Activated naive CD8-positive, alpha-beta T cell treated with anti-CD3 and anti-CD28 coated beads for 36 hours (primary cell): ENCODE data around the gene MBP. TPM values are rescaled to one million over a fixed set of nuclear protein-coding genes. Genes with fewer than 3 reads are reported as not detected.

Experiments used
- DNase-seq: peaks from one replicate; pipeline ENCODE4 v3.0.0; 2021
- H3K27ac Mint-ChIP-seq: one replicate; pipeline ENCODE4 v1.8.0; 2022; ENCODE audit warnings: mild to moderate bottlenecking, moderate library complexity, mixed read lengths
- H3K27me3 Mint-ChIP-seq: one replicate; pipeline ENCODE4 v1.8.0; 2022; ENCODE audit warnings: mild to moderate bottlenecking, mixed read lengths
- H3K36me3 Mint-ChIP-seq: one replicate; pipeline ENCODE4 v1.8.0; 2021; ENCODE audit warnings: mild to moderate bottlenecking, mixed read lengths
- H3K4me1 Mint-ChIP-seq: one replicate; pipeline ENCODE4 v1.8.0; 2021; ENCODE audit warnings: mixed read lengths
- H3K4me3 Mint-ChIP-seq: one replicate; pipeline ENCODE4 v1.8.0; 2022; ENCODE audit warnings: mild to moderate bottlenecking, moderate library complexity, mixed read lengths
- H3K9me3 Mint-ChIP-seq: one replicate; pipeline ENCODE4 v1.8.0; 2022; ENCODE audit warnings: mixed read lengths
- total RNA-seq, 2 experiments: library from RNA; stranded (reverse); gene quantifications; one replicate each; pipeline ENCODE4 v1.2.3, GENCODE V29; 2021

Gene MBP
- total RNA-seq, 2 experiments from 2014 or later: 41.2 to 45.9 TPM

GRCh38 chr18:77143196-77143595 is 10.6 kb upstream of the MBP start:
- Mint-ChIP-seq H3K27ac (no peak overlapping the region), H3K27me3 (no peaks in the 10 kb centered on the region), H3K9me3 (peaks cover 18% of the 10 kb centered on the region), H3K4me1 (peaks cover 35% of the 10 kb centered on the region), H3K4me3 (no peak overlapping the region), H3K36me3 (no peaks in the 10 kb centered on the region)
- DNase-seq: no peak

GRCh38 chr18:77141401-77142118 is 9.0 kb upstream of the MBP start:
- Mint-ChIP-seq H3K9me3 (peaks cover 18% of the 10 kb centered on the region), H3K4me3 (no peak overlapping the region), H3K36me3 (no peaks in the 10 kb centered on the region), H3K4me1 (peaks cover 20% of the 10 kb centered on the region), H3K27ac (no peak overlapping the region), H3K27me3 (no peaks in the 10 kb centered on the region)
- DNase-seq: no peak

DNA sequence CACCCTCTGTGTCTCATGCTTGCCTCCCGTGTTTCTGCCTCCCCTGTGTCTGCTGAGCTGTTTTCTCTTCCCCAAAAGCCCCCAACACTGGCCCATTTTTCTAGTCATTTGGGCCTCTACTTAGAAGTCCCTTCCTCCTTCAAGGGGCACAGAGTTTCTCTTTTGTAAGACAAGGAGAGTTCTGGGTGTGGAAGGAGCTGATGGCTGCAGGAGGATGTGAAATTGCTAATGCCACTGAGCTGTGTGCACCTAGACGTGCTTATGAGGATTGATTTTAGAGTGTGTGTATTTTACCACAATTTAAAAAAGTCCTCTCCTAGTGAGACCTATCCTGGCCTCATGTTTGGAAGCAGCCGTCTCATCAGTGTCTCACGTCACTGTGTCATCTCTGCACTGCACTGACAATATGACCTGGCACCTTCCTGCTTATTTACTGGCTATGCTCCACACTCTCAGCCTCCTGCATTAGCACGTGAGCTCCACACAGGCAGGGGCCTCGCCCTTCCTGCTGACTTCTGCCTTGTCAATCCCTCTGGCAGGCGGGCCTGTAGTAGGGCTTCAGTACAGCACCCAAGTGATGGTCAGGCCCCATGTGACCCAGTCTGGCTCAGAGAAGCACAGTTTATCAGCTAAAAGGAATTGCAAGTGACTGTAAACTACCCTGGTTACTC is 8.0 kb upstream of the MBP start:
- H3K27me3 Mint-ChIP-seq: no peaks in the 10 kb centered on the region
- DNase-seq: no peak
- H3K27ac Mint-ChIP-seq: no peak overlapping the region
- peaks cover 18% of the 10 kb centered on the region for H3K9me3 Mint-ChIP-seq
- peaks cover 14% of the 10 kb centered on the region for H3K4me1 Mint-ChIP-seq
- H3K36me3 Mint-ChIP-seq: no peaks in the 10 kb centered on the region
- no peak overlapping the region for H3K4me3 Mint-ChIP-seq

GRCh38 chr18:77140030-77140429 is 7.4 kb upstream of the MBP start:
- H3K36me3 Mint-ChIP-seq: no peaks in the 10 kb centered on the region
- H3K27me3 Mint-ChIP-seq: no peaks in the 10 kb centered on the region
- H3K4me1 Mint-ChIP-seq: peaks cover 14% of the 10 kb centered on the region
- no peak overlapping the region for H3K4me3 Mint-ChIP-seq
- peaks cover 18% of the 10 kb centered on the region for H3K9me3 Mint-ChIP-seq
- no peak overlapping the region for H3K27ac Mint-ChIP-seq
- DNase-seq: no peak

GRCh38 chr18:77139619-77140018 is 7.0 kb upstream of the MBP start:
- Mint-ChIP-seq H3K27ac (no peak overlapping the region), H3K27me3 (no peaks in the 10 kb centered on the region), H3K36me3 (no peaks in the 10 kb centered on the region), H3K4me3 (no peak overlapping the region), H3K9me3 (peaks cover 18% of the 10 kb centered on the region), H3K4me1 (peaks cover 17% of the 10 kb centered on the region)
- DNase-seq: no peak

GRCh38 chr18:77138270-77138669 is 5.7 kb upstream of the MBP start:
- Mint-ChIP-seq H3K4me1 (peaks cover 28% of the 10 kb centered on the region), H3K27me3 (no peaks in the 10 kb centered on the region), H3K36me3 (no peaks in the 10 kb centered on the region), H3K27ac (no peak overlapping the region), H3K9me3 (peaks cover 11% of the 10 kb centered on the region), H3K4me3 (no peak overlapping the region)
- DNase-seq: no peak

DNA sequence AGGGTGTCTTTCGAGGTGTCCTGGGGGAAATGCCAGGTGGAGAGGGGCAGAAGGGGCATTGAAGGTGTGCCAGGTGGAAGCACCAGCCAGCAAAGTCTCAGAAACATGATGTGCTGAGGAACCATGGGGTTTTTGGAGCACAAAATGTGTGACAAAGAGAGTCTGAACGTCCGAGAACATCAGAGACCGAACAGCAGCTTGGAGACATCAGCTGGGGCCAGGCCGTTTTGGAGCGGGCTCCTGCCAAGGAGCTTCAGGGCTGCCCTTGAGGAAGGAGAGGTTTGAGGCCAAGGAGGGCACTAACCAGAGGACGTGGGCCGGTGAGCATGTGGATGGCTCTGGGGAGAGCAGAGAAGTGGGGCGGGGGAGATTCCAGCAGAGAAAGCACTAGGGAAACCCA is 5.3 kb upstream of the MBP start:
- H3K9me3 Mint-ChIP-seq: peaks cover 6% of the 10 kb centered on the region
- H3K36me3 Mint-ChIP-seq: no peaks in the 10 kb centered on the region
- no peak overlapping the region for H3K4me3 Mint-ChIP-seq
- H3K27ac Mint-ChIP-seq: no peak overlapping the region
- no peaks in the 10 kb centered on the region for H3K27me3 Mint-ChIP-seq
- DNase-seq: no peak
- peaks cover 30% of the 10 kb centered on the region for H3K4me1 Mint-ChIP-seq

DNA sequence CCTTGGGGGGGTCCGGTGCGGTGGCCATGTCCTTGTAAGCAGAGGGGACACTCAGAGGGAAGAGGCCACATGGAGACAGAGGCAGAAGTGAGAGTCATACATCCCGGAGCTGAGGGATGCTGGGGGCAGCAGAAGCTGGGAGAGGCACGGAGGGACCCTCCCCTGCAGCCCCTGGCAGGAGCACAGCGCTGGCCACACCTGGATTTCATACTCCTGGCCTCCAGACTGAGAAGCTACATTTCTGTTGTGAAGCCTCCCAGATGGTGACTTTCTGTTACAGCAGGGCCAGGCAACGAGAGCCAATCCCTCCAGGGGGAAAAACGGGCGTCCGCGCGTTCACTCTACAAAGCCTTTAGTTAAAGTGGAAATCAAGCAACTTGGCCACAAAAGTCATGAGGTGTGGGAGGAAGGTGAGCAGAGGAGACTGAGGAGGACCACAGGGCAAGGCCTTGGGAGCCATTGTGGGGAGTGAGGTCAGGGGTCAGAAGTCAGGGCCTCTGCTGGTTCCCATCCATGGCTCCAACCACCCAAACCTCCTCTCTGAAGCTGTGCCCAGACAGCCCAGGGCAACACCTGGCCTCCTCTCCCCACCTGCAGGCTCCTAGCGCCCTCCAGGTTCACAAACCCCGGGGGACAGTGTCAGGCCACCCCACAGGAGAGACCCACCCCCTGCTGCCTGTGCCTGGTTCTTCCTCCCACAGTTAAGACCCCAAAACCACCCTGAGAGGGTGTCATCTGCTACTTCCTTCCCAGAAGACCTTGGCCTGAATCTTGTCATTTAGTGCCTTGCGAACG is 4.5 kb upstream of the MBP start:
- peak overlapping the region; percentile 59 for H3K27ac Mint-ChIP-seq
- H3K4me3 Mint-ChIP-seq: no peak overlapping the region
- no peaks in the 10 kb centered on the region for H3K36me3 Mint-ChIP-seq
- no peak for DNase-seq
- H3K4me1 Mint-ChIP-seq: peaks cover 30% of the 10 kb centered on the region
- no peaks in the 10 kb centered on the region for H3K9me3 Mint-ChIP-seq
- H3K27me3 Mint-ChIP-seq: no peaks in the 10 kb centered on the region

DNA sequence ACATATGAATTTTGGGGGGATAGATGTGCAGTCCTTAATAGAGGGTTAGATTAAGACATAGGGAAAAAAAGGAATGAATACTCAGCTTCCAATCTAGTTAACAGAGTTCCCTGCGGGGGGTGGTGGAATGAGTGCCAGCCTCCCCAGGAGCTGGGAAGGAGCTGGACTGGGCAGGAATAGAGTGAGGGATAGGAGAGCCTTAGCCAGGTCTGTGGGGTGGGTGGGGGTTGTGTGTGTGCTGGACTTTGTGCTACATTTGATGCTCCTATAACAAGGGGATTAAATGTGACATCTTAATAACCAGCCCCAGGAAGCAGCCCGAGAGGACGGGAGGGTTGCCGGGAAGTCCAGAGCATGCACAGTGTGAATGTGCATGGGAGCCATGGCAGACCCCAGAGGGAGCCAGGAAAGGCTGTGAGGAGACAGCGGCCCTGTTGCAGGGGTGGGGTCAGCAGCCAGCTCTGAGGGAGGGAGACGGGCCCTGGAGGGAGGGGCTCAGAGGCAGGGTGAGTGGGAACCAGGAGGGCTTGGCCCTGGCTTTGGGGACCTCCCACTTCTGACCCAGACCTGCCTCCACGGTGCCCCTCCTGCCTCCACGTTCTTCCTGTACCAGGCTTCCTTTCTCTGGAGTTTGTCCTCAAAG is 3.6 kb upstream of the MBP start:
- peaks cover 30% of the 10 kb centered on the region for H3K4me1 Mint-ChIP-seq
- no peaks in the 10 kb centered on the region for H3K9me3 Mint-ChIP-seq
- H3K27ac Mint-ChIP-seq: no peak overlapping the region
- peaks cover under 1% of the 10 kb centered on the region for H3K36me3 Mint-ChIP-seq
- no peak for DNase-seq
- no peak overlapping the region for H3K4me3 Mint-ChIP-seq
- no peaks in the 10 kb centered on the region for H3K27me3 Mint-ChIP-seq

DNA sequence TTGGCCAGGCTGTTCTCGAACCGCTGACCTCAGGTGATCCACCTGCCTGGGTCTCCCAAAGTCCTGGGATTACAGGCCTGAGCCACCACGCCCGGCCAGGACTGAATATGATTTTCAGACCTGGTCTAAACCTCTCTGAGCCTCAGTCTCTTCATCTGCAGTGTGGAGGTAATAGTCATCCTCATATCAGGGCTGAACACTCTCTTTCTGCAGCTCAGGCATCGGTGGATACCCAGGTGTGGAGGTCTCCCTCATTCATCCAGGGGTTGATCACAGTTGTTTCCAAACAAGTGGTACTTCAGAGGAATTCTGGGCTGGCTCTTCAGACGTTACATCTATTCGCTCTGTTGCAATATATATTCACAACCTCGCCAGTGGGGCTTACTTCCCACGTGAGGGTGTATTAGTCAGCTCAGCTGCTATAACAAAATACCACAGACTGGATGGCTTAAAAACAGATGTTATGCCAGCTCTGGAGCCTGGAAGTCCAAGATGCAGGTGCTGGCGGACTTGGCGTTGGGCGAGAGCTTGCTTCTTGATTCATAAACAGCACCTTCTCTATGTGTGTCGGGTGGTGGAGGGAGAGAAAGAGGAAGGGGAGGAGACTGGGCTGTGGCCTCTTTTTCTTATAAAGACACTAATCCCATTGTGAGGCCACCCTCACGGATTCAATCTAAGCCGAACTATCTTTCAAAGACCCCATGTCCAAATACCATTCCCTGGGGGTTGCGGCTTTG is 2.9 kb upstream of the MBP start:
- DNase-seq: no peak
- Mint-ChIP-seq H3K4me3 (no peak overlapping the region), H3K4me1 (peaks cover 24% of the 10 kb centered on the region), H3K27me3 (no peaks in the 10 kb centered on the region), H3K27ac (no peak overlapping the region), H3K36me3 (peaks cover 5% of the 10 kb centered on the region), H3K9me3 (no peaks in the 10 kb centered on the region)

GRCh38 chr18:77134611-77135010 is 2.0 kb upstream of the MBP start:
- no peak overlapping the region for H3K27ac Mint-ChIP-seq
- H3K4me1 Mint-ChIP-seq: peaks cover 24% of the 10 kb centered on the region
- no peak overlapping the region for H3K4me3 Mint-ChIP-seq
- no peak for DNase-seq
- H3K36me3 Mint-ChIP-seq: peaks cover 13% of the 10 kb centered on the region
- H3K9me3 Mint-ChIP-seq: no peaks in the 10 kb centered on the region
- H3K27me3 Mint-ChIP-seq: no peaks in the 10 kb centered on the region

GRCh38 chr18:77133835-77134496 is 1.4 kb upstream of the MBP start:
- Mint-ChIP-seq H3K27me3 (no peaks in the 10 kb centered on the region), H3K36me3 (peaks cover 19% of the 10 kb centered on the region), H3K4me1 (peaks cover 29% of the 10 kb centered on the region), H3K9me3 (no peaks in the 10 kb centered on the region), H3K27ac (peak overlapping the region; percentile 42), H3K4me3 (peak overlapping the region; percentile 45)
- no peak for DNase-seq

DNA sequence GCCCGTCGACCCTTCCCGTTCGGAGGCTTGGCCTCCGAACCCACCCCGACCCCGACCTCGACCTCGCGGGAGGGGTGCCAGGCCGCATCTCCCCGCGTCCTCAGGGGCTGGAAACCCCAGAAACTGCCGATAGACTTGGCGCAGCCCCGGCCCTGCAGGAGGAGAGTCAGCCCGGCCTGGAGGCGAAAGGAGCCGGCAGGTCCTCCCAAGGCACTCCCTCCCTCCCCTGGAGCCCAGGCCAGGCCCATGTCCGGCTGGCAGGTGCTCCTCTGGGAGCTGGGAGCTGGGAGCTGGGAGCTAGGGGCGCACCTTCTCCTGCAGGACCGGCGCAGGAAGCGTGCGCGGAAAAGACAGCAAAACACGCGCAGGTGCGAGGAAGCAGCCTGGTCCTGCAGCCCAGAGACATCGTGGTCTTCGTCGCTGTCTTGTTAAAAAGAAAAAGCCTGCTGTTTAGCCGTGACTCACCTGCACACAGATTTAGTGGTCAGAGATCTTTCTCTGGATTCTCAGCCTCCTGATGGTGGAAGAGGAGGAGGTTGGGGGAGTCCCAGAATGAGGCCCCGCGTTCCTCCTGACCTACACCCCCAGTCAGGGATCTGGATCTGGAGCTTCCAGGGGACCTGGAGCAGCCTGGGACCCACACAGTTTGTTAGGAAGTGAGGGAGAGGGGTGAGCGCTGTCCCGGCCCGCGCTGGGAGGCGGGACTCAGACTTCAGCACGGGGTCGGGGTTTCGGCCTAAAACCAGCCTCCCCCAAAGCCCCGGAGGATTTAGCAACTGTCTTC is 660 bp upstream of the MBP start:
- Mint-ChIP-seq H3K4me3 (peak overlapping the region; percentile 52), H3K27ac (peak overlapping the region; percentile 48), H3K27me3 (no peaks in the 10 kb centered on the region), H3K36me3 (peaks cover 26% of the 10 kb centered on the region), H3K9me3 (no peaks in the 10 kb centered on the region), H3K4me1 (peaks cover 36% of the 10 kb centered on the region)
- no peak for DNase-seq
